ENCODE results near the gene CBFA2T2. TPM values are rescaled to one million over a fixed set of nuclear protein-coding genes. Genes with fewer than 3 reads are reported as not detected.
"Not testable (repeated sequence)": the region's sequence is repeated elsewhere in the genome, so short reads cannot be mapped to it uniquely, and the experiment has no call there.

CBFA2T2 gene
- total RNA-seq, 2 experiments from 2014 or later = 27.7 to 28.4 TPM

DNA sequence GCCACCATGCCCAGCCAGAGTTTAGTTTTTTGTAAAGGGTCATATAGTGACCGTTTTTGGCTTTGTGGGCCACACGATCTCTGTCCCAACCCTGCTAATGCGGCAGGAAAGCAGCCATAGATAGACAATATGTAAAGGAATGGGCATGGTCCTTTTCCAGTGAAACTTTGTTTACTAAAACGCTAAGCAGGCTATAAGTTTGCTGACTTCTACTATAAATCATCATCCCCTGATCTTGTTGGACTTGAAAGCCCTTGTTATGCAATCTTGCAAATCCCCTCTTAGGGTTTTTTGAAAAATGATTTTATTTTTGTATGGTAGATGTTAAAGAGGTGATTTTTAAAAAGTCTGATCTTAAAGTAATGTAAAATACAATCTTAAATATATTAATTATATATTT lies 63.6 kb downstream of the CBFA2T2 start:
- Mint-ChIP-seq H3K9me3 (peaks cover 1% of the 10 kb centered on the region), H3K27ac (no peak overlapping the region), H3K36me3 (peaks cover 22% of the 10 kb centered on the region), H3K4me1 (peaks cover 16% of the 10 kb centered on the region), H3K4me3 (no peak overlapping the region), H3K27me3 (no peaks in the 10 kb centered on the region)
- POLR2A ChIA-PET = interaction anchor here (1.7 to 2.5 kb wide), 2 partner anchors 64 to 110 kb away, joined by 8 to 21 read pairs; partner anchors contain the start of gene CBFA2T2
- DNase-seq = no peak
- no peak for ATAC-seq (ENCODE audit: low read depth)

DNA sequence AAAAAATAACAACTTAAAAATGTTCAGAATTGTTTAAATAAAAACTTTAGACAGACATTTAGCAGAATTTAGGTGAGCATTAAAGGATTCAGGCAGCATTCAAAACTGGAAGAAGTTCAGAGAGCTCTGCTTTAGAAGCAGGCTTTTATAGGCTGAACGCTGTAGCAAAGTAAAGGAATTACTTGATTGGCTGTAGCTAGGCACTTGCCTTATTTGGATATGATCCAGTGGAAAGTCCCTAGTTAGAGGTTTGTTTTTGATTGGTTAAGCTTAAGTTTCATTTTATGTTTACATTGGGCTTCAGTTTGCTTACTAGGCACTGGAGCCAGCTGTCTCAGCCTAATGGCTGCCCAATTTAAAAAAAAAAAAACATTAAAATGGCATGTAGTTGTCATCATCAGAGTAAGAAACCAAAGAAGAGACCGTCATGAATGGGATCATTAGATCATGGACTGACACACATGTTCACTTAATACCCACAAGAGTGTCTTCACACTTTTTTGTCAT lies 65.1 kb downstream of the CBFA2T2 start:
- POLR2A ChIA-PET = interaction anchor here (0.6 to 2.5 kb wide), 5 partner anchors 65 to 1723 kb away, joined by 3 to 21 read pairs (median 7); partner anchors contain the start of genes CBFA2T2, MMP24OS and RALY
- Mint-ChIP-seq H3K4me1 (peaks cover 16% of the 10 kb centered on the region), H3K27ac (peak overlapping the region; percentile 91), H3K4me3 (peak overlapping the region; percentile 66), H3K36me3 (peaks cover 26% of the 10 kb centered on the region), H3K9me3 (peaks cover 1% of the 10 kb centered on the region), H3K27me3 (no peaks in the 10 kb centered on the region)
- peak; percentile 99 for ATAC-seq (ENCODE audit: low read depth)
- DNase-seq = no peak

DNA sequence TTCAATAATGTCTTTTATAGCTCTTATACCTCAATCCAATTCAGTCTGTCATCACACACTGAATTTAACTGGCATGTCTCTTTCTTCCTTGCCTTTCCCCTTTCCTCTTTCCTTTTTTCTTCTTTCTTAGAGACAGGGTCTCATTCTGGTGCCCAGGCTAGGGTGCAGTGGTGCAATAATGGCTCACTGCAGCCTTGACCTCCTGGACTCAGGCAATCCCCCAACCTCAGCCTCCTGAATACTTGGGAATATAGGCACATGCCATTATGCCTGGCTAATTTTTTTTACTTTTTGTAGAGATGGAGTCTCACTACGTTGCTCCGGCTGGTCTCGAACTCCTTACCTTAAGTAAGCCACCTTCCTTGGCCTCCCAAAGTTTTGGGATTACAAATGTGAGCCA lies 65.9 kb downstream of the CBFA2T2 start:
- POLR2A ChIA-PET = interaction anchor here (2.5 kb wide), 1 partner anchor 66 kb away, joined by 21 read pairs; the partner anchor contains the start of gene CBFA2T2
- H3K9me3 Mint-ChIP-seq = peaks cover 1% of the 10 kb centered on the region
- H3K27ac Mint-ChIP-seq = peak overlapping the region; percentile 73
- ATAC-seq (ENCODE audit: low read depth) (no peak), DNase-seq (no peak)
- peak overlapping the region; percentile 18 for H3K4me3 Mint-ChIP-seq
- H3K27me3 Mint-ChIP-seq = no peaks in the 10 kb centered on the region
- H3K36me3 Mint-ChIP-seq = peaks cover 26% of the 10 kb centered on the region
- peaks cover 16% of the 10 kb centered on the region for H3K4me1 Mint-ChIP-seq

DNA sequence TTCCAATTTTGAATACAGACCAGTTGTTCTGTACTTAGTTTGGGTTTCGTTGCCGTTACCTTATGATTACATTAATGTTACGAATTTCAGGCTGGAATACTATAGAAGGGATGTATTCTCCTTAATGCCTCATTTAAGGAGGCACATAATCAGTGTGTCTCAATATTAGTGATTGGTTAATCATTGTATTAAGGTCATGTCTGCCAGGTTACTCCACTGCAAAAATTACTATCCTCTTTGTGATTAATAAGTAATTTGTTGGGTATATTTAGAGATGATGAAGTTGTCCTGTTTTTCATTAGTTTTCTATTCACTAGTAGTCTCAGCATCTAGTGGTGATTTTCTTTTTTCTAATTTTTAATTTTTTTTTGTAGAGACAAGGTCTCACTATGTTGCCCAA lies 66.3 kb downstream of the CBFA2T2 start:
- no peak for DNase-seq
- H3K27ac Mint-ChIP-seq = peak overlapping the region; percentile 73
- no peaks in the 10 kb centered on the region for H3K27me3 Mint-ChIP-seq
- no peak for ATAC-seq (ENCODE audit: low read depth)
- no peak overlapping the region for H3K4me3 Mint-ChIP-seq
- POLR2A ChIA-PET = interaction anchor here (2.5 kb wide), 1 partner anchor 66 kb away, joined by 21 read pairs; the partner anchor contains the start of gene CBFA2T2
- H3K4me1 Mint-ChIP-seq = peaks cover 16% of the 10 kb centered on the region
- peaks cover 1% of the 10 kb centered on the region for H3K9me3 Mint-ChIP-seq
- H3K36me3 Mint-ChIP-seq = peaks cover 24% of the 10 kb centered on the region

DNA sequence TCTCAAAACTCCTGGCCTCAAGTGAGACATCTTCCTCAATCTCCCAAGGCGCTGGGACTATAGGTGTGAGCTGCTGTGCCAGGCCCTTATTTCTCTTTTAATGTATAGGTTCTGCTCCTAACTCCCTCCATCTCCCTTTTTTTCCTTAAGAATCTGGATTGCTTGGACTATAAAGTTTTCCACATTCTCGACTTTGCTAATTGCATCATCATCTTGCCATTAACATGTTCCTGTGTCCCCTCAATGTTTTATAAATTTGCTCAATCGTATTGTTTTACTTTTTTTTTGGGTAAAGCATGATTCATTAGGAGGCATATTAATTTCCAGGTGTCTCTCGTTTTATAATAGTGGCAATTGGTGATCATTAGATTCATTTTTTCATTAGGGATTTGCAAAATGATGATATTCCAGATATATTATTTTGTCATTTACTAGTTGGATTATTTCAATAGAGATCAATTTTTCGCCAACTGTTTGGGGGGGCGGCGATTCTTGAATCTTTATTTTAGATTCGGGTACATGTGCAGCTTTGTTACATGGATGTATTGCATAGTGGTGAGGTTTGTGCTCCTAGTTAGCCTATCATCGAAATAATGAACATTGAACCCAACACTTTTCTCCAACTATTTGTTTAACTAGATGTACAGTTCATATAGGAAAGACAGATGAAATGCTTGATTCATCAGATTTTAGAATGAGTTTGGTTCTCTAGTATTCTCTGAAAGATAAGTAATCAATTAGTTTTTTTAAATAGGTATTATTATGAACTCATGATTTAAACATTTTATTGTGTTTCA lies 68.7 kb downstream of the CBFA2T2 start:
- ATAC-seq (ENCODE audit: low read depth) = no peak
- H3K4me1 Mint-ChIP-seq = peaks cover 13% of the 10 kb centered on the region

DNA sequence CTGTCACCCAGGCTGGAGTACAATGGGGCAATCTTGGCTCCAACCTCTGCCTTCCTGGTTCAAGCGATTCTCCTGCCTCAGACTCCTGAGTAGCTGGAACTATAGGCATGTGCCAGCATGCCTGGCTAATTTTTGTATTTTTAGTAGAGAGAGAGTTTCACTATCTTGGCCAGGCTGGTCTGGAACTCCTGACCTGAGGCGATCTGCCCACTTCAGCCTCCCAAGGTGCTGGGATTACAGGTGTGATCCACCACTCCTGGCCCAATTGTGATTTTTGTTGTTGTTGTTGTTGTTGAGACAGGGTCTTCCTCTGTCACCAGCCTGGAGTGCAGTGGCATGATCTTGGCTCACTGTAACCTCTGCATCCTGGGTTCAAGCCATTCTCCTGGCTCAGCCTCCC lies 69.3 kb downstream of the CBFA2T2 start:
- DNase-seq = no peak
- ATAC-seq (ENCODE audit: low read depth) = no peak
- peaks cover 1% of the 10 kb centered on the region for H3K9me3 Mint-ChIP-seq
- peaks cover 13% of the 10 kb centered on the region for H3K4me1 Mint-ChIP-seq
- H3K27ac Mint-ChIP-seq = no peak overlapping the region
- H3K27me3 Mint-ChIP-seq = no peaks in the 10 kb centered on the region
- POLR2A ChIA-PET = interaction anchor here (0.7 kb wide), 2 partner anchors 8 to 14 kb away, joined by 3 to 4 read pairs; no protein-coding TSS in a partner anchor
- no peak overlapping the region for H3K4me3 Mint-ChIP-seq
- peaks cover 21% of the 10 kb centered on the region for H3K36me3 Mint-ChIP-seq

More for the DNA sequence above, 68.7 kb downstream of the CBFA2T2 start:
- H3K4me3 Mint-ChIP-seq = no peak overlapping the region
- DNase-seq = no peak
- H3K27me3 Mint-ChIP-seq = no peaks in the 10 kb centered on the region
- no peak overlapping the region for H3K27ac Mint-ChIP-seq
- peaks cover 1% of the 10 kb centered on the region for H3K9me3 Mint-ChIP-seq
- peaks cover 21% of the 10 kb centered on the region for H3K36me3 Mint-ChIP-seq
- POLR2A ChIA-PET = interaction anchor here (0.7 kb wide), 2 partner anchors 8 to 13 kb away, joined by 3 to 4 read pairs; no protein-coding TSS in a partner anchor

DNA sequence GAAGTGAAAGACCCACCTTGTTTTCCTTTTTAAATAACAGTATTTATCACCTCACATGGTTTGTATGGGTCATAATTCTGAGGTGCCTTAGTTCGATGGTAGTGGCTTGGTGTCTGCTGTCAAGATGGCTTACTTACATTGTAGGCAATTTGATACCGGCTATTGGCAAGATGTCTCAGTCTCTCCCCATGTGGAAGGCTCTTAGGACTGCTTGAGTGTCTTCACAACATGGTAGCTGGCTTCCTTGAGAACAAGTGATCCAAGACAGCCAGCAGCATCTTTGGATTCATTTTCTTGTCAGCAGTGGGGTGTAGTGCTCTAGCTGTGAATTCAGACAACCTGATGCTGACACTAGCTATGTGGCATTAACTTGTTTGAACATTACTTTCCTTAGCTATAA lies 70.1 kb downstream of the CBFA2T2 start:
- peaks cover 1% of the 10 kb centered on the region for H3K9me3 Mint-ChIP-seq
- no peak for DNase-seq
- H3K36me3 Mint-ChIP-seq = peaks cover 21% of the 10 kb centered on the region
- POLR2A ChIA-PET = no interaction called here
- no peak for ATAC-seq (ENCODE audit: low read depth)
- H3K27me3 Mint-ChIP-seq = no peaks in the 10 kb centered on the region
- H3K4me1 Mint-ChIP-seq = peaks cover 11% of the 10 kb centered on the region
- no peak overlapping the region for H3K27ac Mint-ChIP-seq
- H3K4me3 Mint-ChIP-seq = no peak overlapping the region

DNA sequence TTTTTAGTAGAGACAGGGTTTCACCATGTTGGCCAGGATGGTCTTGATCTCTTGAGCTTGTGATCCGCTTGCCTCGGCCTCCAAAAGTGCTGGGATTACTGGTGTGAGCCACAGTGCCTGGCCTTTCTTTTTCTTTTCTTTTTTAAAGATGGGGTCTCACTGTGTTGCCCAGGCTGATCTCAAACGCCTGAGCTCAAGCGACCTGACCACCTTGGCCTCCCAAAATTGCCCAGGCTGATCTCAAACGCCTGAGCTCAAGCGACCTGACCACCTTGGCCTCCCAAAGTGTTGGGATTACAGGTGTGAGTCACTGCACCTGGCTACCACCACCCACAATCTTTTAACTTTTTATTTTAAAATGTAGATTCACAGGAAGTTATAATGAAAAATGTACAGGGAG lies 71.2 kb downstream of the CBFA2T2 start:
- ATAC-seq (ENCODE audit: low read depth); H3K27ac Mint-ChIP-seq; POLR2A ChIA-PET: not testable (repeated sequence)

DNA sequence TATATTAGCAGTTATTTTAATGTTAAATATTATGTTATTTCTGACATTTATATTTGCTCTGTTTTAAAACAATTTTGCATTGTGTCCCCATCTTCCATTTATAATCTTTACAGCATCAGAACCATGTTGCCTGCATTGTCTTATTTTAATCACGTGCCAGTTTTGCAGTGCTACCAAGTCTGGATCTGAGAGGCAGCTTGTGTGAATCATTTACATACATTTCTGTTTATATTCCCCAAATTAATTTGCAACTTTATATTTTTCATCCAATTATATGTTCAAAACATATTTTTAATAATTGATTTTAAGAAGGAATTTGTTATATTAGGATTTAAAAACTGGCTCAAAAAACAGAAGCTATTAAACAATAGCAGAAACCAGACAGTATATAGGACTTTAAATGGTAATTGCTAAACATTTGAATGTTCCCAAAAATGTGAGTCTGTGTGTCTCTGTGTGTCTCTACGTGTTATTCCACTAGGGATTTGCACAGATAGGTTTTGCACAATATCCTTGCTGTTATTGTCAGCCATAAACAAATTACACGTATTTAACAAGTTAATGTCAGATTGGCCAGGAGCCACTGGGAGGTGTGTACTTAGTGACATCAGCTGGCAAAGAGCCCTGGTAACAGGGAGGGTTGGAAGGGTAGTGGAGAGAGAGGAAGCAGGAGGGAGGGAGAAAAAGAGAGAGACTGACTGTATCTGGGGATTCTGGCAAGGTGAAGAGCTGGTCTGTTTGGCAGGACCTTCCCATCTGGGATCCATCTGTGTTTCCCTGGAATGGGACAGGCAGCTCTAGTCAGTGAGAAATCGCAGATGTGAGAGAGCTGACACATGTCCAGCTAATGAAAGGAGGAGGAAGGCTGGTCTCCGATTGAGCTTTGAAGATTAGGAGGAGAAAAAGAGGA lies 72.1 kb downstream of the CBFA2T2 start:
- Mint-ChIP-seq H3K36me3 (peaks cover 19% of the 10 kb centered on the region), H3K27ac (no peak overlapping the region), H3K9me3 (peaks cover 1% of the 10 kb centered on the region), H3K27me3 (no peaks in the 10 kb centered on the region), H3K4me1 (peaks cover 3% of the 10 kb centered on the region), H3K4me3 (no peak overlapping the region)
- ATAC-seq (ENCODE audit: low read depth) (no peak), DNase-seq (no peak)
- POLR2A ChIA-PET = no interaction called here

More for the DNA sequence above, 71.2 kb downstream of the CBFA2T2 start:
- not testable (repeated sequence) for H3K9me3 Mint-ChIP-seq, H3K4me1 Mint-ChIP-seq, H3K27me3 Mint-ChIP-seq, H3K4me3 Mint-ChIP-seq, DNase-seq
- H3K36me3 Mint-ChIP-seq = peaks cover 21% of the 10 kb centered on the region

DNA sequence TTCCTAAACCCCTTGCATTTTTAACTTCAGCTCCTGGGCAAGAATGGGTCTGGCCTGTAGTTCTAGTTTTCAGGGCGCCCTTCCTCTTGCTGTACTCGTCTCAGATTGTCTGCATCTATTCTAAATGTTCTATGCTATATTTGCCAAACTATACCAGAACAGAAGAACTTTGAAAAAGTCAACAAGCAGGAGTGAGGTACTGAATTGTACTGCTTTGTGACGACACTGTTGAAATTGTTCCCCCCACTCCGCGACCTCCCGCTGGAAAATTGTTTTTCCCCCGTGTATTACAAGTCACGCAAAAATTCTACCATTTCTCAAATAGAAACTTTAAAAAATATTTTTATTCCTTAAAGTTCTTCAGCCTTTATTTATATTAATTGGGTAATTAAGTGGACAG lies 73.9 kb downstream of the CBFA2T2 start:
- no peaks in the 10 kb centered on the region for H3K27me3 Mint-ChIP-seq
- H3K9me3 Mint-ChIP-seq = no peaks in the 10 kb centered on the region
- ATAC-seq (ENCODE audit: low read depth) = no peak
- H3K4me1 Mint-ChIP-seq = peaks cover 1% of the 10 kb centered on the region
- no peak overlapping the region for H3K4me3 Mint-ChIP-seq
- POLR2A ChIA-PET = no interaction called here
- no peak for DNase-seq
- H3K36me3 Mint-ChIP-seq = peaks cover 2% of the 10 kb centered on the region
- H3K27ac Mint-ChIP-seq = no peak overlapping the region

DNA sequence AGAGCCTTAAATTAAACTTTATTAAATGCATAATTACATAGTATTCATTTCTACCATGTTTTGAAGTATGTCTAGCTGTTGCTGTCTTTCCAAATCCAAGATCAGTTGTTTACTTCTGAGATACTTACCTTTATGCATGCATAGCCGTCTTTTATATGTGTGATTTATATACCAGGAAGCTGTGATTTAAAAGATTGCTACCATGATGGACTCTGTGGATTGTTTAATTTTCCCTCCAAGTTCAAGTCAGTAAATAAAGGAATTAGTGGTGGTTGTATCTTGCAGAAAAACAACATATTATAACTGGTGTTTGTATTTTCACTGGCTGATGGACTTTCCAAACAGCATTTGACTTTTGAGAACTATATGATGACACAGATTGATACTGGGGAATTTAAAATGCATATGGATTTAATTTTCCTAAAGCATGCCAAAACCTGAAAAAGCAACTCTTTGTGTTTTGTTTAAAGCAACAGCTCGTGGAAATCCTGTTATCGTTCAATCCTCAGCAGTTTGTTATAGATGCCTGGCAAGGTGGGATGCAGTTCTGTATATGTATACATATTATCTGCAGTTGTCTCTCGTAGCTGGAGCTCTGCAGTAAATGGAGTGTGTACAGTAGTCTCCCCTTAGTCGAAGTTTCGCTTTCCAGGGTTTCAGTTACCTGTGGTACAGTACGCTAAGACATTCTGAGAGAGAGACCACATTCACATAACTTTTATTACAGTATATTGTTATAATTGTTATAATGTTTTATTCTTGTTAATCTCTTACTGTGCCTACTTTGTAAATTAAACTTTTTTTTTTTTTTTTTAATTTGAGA lies 77.1 kb downstream of the CBFA2T2 start:
- ATAC-seq (ENCODE audit: low read depth) (no peak), DNase-seq (no peak)
- Mint-ChIP-seq H3K4me1 (peaks cover 13% of the 10 kb centered on the region), H3K36me3 (no peaks in the 10 kb centered on the region), H3K27ac (no peak overlapping the region), H3K27me3 (no peaks in the 10 kb centered on the region), H3K9me3 (no peaks in the 10 kb centered on the region), H3K4me3 (no peak overlapping the region)
- POLR2A ChIA-PET = interaction anchor here (0.5 kb wide), 1 partner anchor 8 kb away, joined by 4 read pairs; no protein-coding TSS in a partner anchor

DNA sequence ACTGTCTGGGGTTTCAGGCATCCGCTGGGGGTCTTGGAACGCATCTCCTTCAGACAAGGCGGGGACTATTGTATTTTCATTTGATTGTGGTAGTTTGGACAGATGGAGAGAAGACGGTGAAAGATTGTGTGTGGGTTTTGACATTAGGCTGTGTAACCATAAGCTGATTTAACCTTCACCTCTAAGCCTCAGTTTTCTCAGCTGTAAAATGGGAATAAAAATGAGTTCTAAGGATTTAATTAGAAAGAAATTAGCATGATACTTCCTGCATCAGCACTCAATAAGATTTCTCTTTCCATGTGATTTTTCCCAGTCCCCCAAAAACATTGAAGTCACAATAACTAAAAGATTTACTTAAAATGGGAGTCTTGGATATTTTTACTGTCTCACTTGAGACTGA lies 78.1 kb downstream of the CBFA2T2 start:
- H3K27me3 Mint-ChIP-seq = no peaks in the 10 kb centered on the region
- no peaks in the 10 kb centered on the region for H3K9me3 Mint-ChIP-seq
- POLR2A ChIA-PET = no interaction called here
- H3K4me3 Mint-ChIP-seq = no peak overlapping the region
- H3K4me1 Mint-ChIP-seq = peaks cover 13% of the 10 kb centered on the region
- peaks cover 3% of the 10 kb centered on the region for H3K36me3 Mint-ChIP-seq
- ATAC-seq (ENCODE audit: low read depth) = no peak
- no peak overlapping the region for H3K27ac Mint-ChIP-seq
- no peak for DNase-seq
